A549 treated with Hydrocortisone at 1 μM for 4 hours (cell line): Measurements from ENCODE around the gene OR4C45. TPM values are rescaled to one million over a fixed set of nuclear protein-coding genes. Genes with fewer than 3 reads are reported as not detected.

Experiments used
- total RNA-seq: library from RNA; stranded (reverse); fragments of 200-300 nt; extraction: Qiagen RNA extraction; gene quantifications from 5 replicates; pipeline ENCODE4 v1.2.3, GENCODE V29; 2022

Gene OR4C45
- not detected in 5 replicates for total RNA-seq

DNA sequence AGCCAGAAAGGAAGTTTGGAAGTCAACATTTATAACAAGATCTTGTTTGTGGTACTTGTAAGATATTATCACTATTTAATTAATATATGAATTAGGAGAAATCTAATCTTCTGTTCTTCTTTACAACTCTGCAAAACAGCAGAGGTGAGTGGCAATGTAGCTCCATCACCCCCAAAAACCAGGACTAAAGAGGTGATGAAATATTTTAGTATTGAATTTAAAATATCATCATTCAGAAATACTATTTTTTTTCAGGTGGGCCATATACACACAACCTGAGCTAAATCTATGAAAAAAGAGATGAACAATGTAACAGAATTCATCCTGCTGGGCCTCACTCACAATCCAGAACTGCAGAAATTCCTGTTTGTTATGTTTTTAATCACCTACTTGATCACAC, at the start of gene OR4C45:
TSS of gene OR4C45 (plus strand) at position 301 of the 400 bp plus-strand sequence.

Other genes starting within 250 kb of the OR4C45 start
- gene OR4C13, start 80.5 kb upstream of the OR4C45 start, total RNA-seq: not detected in 5 replicates
- not detected in 5 replicates for gene OR4C12, start 50.3 kb upstream of the OR4C45 start, total RNA-seq